Measurements from ENCODE around the gene SPATA46.

SPATA46 gene

DNA sequence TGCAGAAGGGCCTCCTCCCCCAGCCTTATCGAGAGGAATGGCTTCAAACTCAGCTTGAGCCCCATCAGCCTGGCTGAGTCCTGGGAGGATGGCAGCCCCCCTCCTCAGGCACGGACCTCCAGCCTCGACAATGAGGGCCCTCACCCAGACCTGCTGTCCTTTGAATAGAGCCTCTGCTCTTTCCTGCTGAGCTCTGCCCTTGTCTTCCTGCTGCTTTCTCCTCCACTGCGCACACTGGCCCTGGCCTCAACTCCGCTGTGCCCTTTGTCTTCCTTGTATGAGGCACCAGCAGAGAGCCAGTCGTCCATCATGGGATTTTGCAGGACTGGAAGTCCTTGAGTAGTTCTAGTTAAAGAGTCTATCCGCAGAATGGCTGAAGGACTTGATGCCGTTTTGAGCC is 6.9 kb upstream of the SPATA46 start:
- H3K4me3 ChIP-seq (ENCODE audit: control insufficient read depth, low read depth, low read length): no peak overlapping the region
- TF ChIP-seq, protein P1, sequence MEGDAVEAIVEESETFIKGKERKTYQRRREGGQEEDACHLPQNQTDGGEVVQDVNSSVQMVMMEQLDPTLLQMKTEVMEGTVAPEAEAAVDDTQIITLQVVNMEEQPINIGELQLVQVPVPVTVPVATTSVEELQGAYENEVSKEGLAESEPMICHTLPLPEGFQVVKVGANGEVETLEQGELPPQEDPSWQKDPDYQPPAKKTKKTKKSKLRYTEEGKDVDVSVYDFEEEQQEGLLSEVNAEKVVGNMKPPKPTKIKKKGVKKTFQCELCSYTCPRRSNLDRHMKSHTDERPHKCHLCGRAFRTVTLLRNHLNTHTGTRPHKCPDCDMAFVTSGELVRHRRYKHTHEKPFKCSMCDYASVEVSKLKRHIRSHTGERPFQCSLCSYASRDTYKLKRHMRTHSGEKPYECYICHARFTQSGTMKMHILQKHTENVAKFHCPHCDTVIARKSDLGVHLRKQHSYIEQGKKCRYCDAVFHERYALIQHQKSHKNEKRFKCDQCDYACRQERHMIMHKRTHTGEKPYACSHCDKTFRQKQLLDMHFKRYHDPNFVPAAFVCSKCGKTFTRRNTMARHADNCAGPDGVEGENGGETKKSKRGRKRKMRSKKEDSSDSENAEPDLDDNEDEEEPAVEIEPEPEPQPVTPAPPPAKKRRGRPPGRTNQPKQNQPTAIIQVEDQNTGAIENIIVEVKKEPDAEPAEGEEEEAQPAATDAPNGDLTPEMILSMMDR (conservative IDR thresholded peaks at IDR 0.05; ENCODE audit: control insufficient read depth, insufficient read depth, low read depth, low read length): no peak
- DNase-seq (ENCODE audit: low read depth): no peak

DNA sequence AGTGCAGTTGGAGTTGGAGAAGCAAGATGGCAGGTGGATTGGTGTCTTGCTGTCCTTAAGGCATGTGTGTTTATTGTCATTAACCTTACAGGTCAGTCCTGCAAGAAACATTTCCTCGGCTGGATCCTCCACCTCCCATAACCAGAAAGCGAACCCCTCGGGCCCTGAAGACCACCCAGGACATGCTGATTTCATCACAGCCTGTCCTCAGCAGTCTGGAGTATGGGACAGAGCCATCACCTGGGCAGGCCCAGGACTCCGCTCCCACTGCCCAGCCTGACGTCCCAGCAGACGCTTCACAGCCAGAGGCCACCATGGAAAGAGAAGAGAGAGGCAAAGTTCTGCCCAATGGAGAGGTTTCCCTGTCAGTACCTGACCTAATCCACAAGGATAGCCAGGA is 6.4 kb upstream of the SPATA46 start:
- TF ChIP-seq, protein P1 (conservative IDR thresholded peaks at IDR 0.05; ENCODE audit: control insufficient read depth, insufficient read depth, low read depth, low read length): no peak
- no peak overlapping the region for H3K4me3 ChIP-seq (ENCODE audit: control insufficient read depth, low read depth, low read length)
- no peak for DNase-seq (ENCODE audit: low read depth)

DNA sequence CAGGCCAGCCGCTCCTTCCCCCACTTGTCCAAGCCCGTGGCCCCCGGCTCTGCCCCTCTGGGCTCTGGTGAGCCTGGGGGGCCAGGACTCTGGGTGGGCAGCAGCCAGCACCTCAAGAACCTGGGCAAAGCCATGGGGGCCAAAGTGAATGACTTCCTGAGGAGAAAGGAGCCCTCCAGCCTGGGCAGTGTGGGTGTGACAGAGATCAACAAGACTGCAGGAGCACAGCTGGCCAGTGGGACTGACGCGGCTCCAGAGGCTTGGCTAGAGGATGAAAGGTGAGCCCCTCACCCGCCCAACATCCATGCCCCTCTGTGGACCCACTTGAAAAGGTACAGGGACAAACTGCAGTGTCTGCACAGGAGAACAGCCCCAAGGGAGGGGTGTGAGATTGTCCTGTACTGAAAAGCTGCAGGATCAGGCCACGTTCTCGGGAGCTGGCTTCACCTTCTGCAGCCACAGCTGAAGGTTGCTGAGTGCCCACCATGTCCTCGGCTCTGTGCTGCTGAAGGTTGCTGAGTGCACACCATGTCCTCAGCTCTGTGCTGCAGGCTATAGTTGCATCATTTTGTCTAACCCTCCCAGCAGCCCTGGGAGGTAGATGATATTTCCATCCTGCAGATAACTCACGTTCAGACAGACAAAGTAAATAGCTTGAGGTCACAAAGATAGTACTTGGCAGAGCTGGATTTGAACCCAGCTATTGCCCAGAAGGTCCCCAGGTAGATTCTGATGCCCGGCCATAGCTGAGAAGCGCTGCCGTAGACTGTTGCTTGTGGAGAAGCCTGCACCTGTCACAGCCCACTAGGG is 5.5 kb upstream of the SPATA46 start:
- H3K4me3 ChIP-seq (ENCODE audit: control insufficient read depth, low read depth, low read length): no peak overlapping the region
- TF ChIP-seq, protein P1 (conservative IDR thresholded peaks at IDR 0.05; ENCODE audit: control insufficient read depth, insufficient read depth, low read depth, low read length): no peak
- no peak for DNase-seq (ENCODE audit: low read depth)

DNA sequence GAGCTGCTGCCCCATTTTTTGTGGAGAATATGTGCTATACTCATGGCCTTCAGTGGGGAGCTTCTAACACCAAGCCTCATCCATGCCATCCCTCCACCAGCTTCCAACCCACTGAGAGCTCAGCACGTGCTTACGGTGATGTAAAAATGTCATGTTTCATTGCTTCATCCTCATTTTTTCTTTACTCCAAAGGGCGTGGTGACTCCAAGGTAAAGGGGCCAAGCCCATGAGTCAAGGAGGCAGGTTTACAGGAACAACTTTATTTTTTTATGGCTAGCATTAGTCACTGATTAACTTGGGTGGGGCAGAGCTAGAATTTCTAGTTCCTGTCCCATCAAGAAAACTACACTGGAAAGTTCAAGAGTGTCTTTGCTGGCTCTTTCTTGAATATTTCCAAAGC is 4.7 kb upstream of the SPATA46 start, which contains the start of gene C1orf226:
TSS of gene C1orf226 (plus strand) at position 346 of the 400 bp plus-strand sequence. CDS start 174 bp downstream, outside the sequence.
- DNase-seq (ENCODE audit: low read depth): no peak
- TF ChIP-seq, protein P1 (conservative IDR thresholded peaks at IDR 0.05; ENCODE audit: control insufficient read depth, insufficient read depth, low read depth, low read length): no peak
- H3K4me3 ChIP-seq (ENCODE audit: control insufficient read depth, low read depth, low read length): no peak within 1 kb of the TSS

DNA sequence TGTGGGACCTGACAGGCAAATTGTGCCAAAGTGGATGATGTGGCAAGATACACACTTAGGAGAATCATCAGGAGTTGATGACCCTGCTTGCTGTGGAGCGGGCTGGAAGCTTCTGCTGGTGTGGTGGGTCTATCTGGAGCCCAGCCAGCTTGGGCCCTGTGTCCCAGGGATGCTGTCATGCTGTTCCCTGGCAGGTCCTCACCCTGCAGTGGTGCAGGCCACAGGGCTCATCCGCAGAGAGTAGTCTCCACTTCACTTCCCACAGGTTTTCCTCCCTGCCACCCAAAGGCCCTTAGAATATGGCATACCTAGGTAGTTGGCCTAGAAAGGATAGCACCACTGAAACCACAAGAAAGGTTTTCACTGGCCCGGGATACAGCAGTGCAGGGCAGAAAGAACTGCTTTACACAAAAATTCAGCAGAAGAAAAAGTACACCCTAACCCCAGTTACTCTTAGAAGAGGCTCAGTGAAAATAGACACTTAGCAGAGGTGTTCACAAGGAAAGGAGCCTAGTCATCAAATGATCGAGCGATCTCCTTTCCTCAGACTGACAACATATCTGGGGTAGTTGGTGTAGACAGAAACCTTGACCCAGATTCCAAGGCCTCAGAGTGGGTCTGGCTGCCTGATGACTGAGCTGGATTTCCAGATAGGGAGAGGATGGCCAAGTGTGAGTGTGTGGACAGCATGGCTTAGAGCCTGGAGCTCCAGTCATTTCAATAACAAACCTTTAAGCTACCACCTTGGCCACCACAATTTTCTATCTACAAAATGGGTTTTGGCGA is 3.6 kb upstream of the SPATA46 start:
- peak; percentile 20 for DNase-seq (ENCODE audit: low read depth)

DNA sequence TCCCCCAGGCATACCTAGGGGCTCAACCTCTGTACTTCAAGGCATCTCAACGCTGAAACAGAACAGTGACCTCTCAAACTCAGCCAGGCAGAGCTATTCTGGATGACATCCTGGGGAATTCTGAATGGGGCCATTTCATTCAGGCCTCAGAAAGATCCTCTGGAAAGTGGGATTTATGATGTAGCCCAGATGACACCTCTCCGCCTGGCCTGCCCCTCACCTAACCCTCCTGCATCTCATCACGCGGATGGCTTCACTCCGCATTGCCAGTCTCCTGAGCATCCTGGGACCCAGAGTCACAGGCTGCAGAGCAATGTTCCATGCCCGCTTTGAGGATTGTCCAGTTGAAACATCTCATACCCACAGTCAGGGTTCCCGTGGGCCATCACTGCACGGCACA is 1.2 kb downstream of the SPATA46 start:
- DNase-seq (ENCODE audit: low read depth): no peak
- no peak overlapping the region for H3K4me3 ChIP-seq (ENCODE audit: control insufficient read depth, low read depth, low read length)
- TF ChIP-seq, protein P1 (conservative IDR thresholded peaks at IDR 0.05; ENCODE audit: control insufficient read depth, insufficient read depth, low read depth, low read length): no peak

More for the DNA sequence above, 3.6 kb upstream of the SPATA46 start:
- TF ChIP-seq, protein P1 (conservative IDR thresholded peaks at IDR 0.05; ENCODE audit: control insufficient read depth, insufficient read depth, low read depth, low read length): no peak
- no peak overlapping the region for H3K4me3 ChIP-seq (ENCODE audit: control insufficient read depth, low read depth, low read length)
